OCI-LY7 (cell line): ENCODE results near the gene ASXL2. TPM values are rescaled to one million over a fixed set of nuclear protein-coding genes. Genes with fewer than 3 reads are reported as not detected.

Experiments used
- BruUV-seq: library from RNA; stranded (reverse); fragments of 400-500 nt; replicated peaks from 2 replicates; lab custom pipeline; 2021; lab: Mats Ljungman, UMichigan
- CTCF ChIA-PET: fragments of 300-600 bp; sonication (Branson Sonifier 250); formaldehyde crosslinking; loops from one replicate; lab custom pipeline; 2022; ENCODE audit warnings: antibody characterized with exemption; ENCODE audit not compliant: unreplicated experiment; lab: Charles Lee
- POLR2A ChIA-PET: fragments of 300-600 bp; sonication (Branson Sonifier 250); formaldehyde crosslinking; loops from one replicate; lab custom pipeline; 2022; ENCODE audit warnings: antibody characterized with exemption; lab: Charles Lee
- DNase-seq: peaks from one replicate; pipeline ENCODE4 v3.0.0-alpha.2; 2015; ENCODE audit warnings: low spot score
- H2AFZ ChIP-seq: fragments of 200-600 bp; sonication (generic), shearing (Covaris generic); 2 replicates; pipeline ENCODE4 v1.6.1; 2014; ENCODE audit warnings: mild to moderate bottlenecking, antibody characterized with exemption, low read length, moderate library complexity
- H3K27ac ChIP-seq: fragments of 200-600 bp; sonication (generic); 2 replicates; pipeline ENCODE4 v1.5.1; 2014; ENCODE audit warnings: mixed run types, low read depth, mild to moderate bottlenecking, moderate library complexity, low read length, inconsistent platforms; ENCODE audit not compliant: poor library complexity, severe bottlenecking
- H3K36me3 ChIP-seq: fragments of 200-600 bp; sonication (generic); 2 replicates; pipeline ENCODE4 v1.6.1; 2014; ENCODE audit warnings: mild to moderate bottlenecking, antibody characterized with exemption, low read length, moderate library complexity, mixed read lengths; ENCODE audit not compliant: insufficient read depth
- H3K4me1 ChIP-seq: fragments of 200-600 bp; sonication (generic); 2 replicates; pipeline ENCODE4 v1.5.1; 2014; ENCODE audit warnings: mild to moderate bottlenecking, low read length; ENCODE audit not compliant: insufficient read depth, poor library complexity, severe bottlenecking
- H3K4me2 ChIP-seq: fragments of 200-600 bp; sonication (generic); 2 replicates; pipeline ENCODE4 v1.6.1; 2014; ENCODE audit warnings: mild to moderate bottlenecking, low read length
- H3K4me3 ChIP-seq: fragments of 200-600 bp; sonication (generic); 2 replicates; pipeline ENCODE4 v1.5.1; 2014; ENCODE audit warnings: mild to moderate bottlenecking, low read depth, low read length; ENCODE audit not compliant: poor library complexity, severe bottlenecking
- H3K79me2 ChIP-seq: fragments of 200-600 bp; sonication (generic); 2 replicates; pipeline ENCODE4 v1.6.1; 2016; ENCODE audit warnings: low read depth, mild to moderate bottlenecking, low read length, moderate library complexity, mixed read lengths; ENCODE audit not compliant: insufficient read depth
- H3K9me2 ChIP-seq: fragments of 200-600 bp; sonication (generic); 2 replicates; pipeline ENCODE4 v1.6.1; 2016; ENCODE audit warnings: mild to moderate bottlenecking, low read length, mixed read lengths; ENCODE audit not compliant: insufficient read depth
- H3K9me3 ChIP-seq: fragments of 200-600 bp; sonication (generic); 2 replicates; pipeline ENCODE4 v1.6.1; 2014; ENCODE audit warnings: mild to moderate bottlenecking, mixed run types, low read length, mixed read lengths
- H4K20me1 ChIP-seq: fragments of 200-600 bp; sonication (generic); 2 replicates; pipeline ENCODE4 v1.6.1; 2014; ENCODE audit warnings: mild to moderate bottlenecking, antibody characterized with exemption, low read length, moderate library complexity, mixed read lengths; ENCODE audit not compliant: insufficient read depth
- CTCF ChIP-seq: fragments of 200-600 bp; sonication (generic); conservative IDR thresholded peaks from 2 replicates; pipeline ENCODE4 v1.5.1; 2014; ENCODE audit warnings: mild to moderate bottlenecking, antibody characterized with exemption, low read length, moderate library complexity, mixed read lengths
- EZH2phosphoT487 ChIP-seq: fragments of 200-600 bp; sonication (generic); IDR thresholded peaks from 2 replicates; pipeline ENCODE4 v1.6.1; 2018; ENCODE audit warnings: low read depth, borderline replicate concordance, mild to moderate bottlenecking, mixed run types, antibody characterized with exemption, low read length, moderate library complexity, mixed read lengths
- intact Hi-C: fragments of 100-400 bp; cut with micrococcal nuclease; formaldehyde crosslinking; loops from one replicate; pipeline ENCODE4 v1.10.0; 2022; ENCODE audit not compliant: unreplicated experiment
- total RNA-seq, 2 experiments: library from RNA; depleted of rRNA in 1 of 2; stranded (reverse); fragments of >200 nt in 1 of 2; shearing (Covaris generic) in 1 of 2; gene quantifications; 2 replicates each; pipeline ENCODE4 v1.2.3, GENCODE V29; 2014 to 2022

Gene ASXL2
- total RNA-seq, 2 experiments from 2014 or later = 12.4 to 31.8 TPM

DNA sequence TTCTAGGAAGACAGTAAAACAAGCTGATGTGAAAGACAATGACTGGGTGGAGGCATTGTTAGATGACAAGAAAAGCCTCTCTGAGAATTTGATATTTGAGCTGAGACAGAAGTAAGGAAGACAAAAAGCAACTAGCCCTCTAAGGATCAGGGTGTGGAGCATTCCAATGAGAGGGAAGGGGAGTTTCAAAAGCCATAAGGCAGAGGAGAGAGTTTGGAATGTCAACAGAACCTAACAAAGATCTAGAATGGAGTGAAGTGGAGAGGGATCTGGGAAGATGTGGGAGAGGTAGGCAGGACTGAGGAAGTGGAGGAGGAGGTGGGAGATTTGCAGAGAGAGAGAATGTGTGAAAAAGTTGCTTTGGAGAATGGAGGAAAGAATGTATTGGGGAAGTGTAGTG, 17.3 kb upstream of the ASXL2 start:
- no TSS peak for BruUV-seq
- Histone ChIP-seq H3K27ac (no peak overlapping the region), H3K36me3 (no peaks in the 10 kb centered on the region), H3K4me3 (no peak overlapping the region), H3K9me3 (no peaks in the 10 kb centered on the region), H2AFZ (no peak overlapping the region), H3K4me2 (no peak overlapping the region), H3K79me2 (no peaks in the 10 kb centered on the region), H4K20me1 (no peaks in the 10 kb centered on the region), H3K4me1 (no peaks in the 10 kb centered on the region), H3K9me2 (no peaks in the 10 kb centered on the region)
- intact Hi-C loops = no loop called here
- CTCF ChIA-PET = no interaction called here
- DNase-seq = no peak
- no peak for TF ChIP-seq CTCF
- no peak for TF ChIP-seq EZH2phosphoT487
- POLR2A ChIA-PET = interaction anchor here (1.5 kb wide), 1 partner anchor 10 kb away, joined by 5 read pairs; no protein-coding TSS in a partner anchor

GRCh38 chr2:25895018-25895417, 16.7 kb upstream of the ASXL2 start:
- Histone ChIP-seq H3K4me2 (no peak overlapping the region), H3K36me3 (no peaks in the 10 kb centered on the region), H3K4me3 (no peak overlapping the region), H2AFZ (no peak overlapping the region), H3K4me1 (no peaks in the 10 kb centered on the region), H3K9me3 (no peaks in the 10 kb centered on the region), H4K20me1 (no peaks in the 10 kb centered on the region), H3K9me2 (no peaks in the 10 kb centered on the region), H3K79me2 (no peaks in the 10 kb centered on the region), H3K27ac (no peak overlapping the region)
- ChIA-PET CTCF (no interaction called here), POLR2A (interaction anchor here (1.5 kb wide), 1 partner anchor 10 kb away, joined by 5 read pairs; no protein-coding TSS in a partner anchor)
- intact Hi-C loops = no loop called here
- no peak for DNase-seq
- TF ChIP-seq CTCF (no peak), EZH2phosphoT487 (no peak)
- BruUV-seq = no TSS peak

- ChIA-PET POLR2A (interaction anchor here (1.4 to 1.5 kb wide), 2 partner anchors 9 to 15 kb away, joined by 3 to 5 read pairs; no protein-coding TSS in a partner anchor), CTCF (no interaction called here)
- no peaks in the 10 kb centered on the region for H3K36me3 ChIP-seq
These were observed 16.0 kb upstream of the ASXL2 start for GRCh38 chr2:25894135-25894830.

More at GRCh38 chr2:25894135-25894830, 16.0 kb upstream of the ASXL2 start:
- H2AFZ ChIP-seq = no peak overlapping the region
- H3K4me1 ChIP-seq = no peaks in the 10 kb centered on the region
- H3K27ac ChIP-seq = no peak overlapping the region
- H3K4me2 ChIP-seq = no peak overlapping the region
- DNase-seq = no peak
- no peaks in the 10 kb centered on the region for H3K79me2 ChIP-seq
- no peak overlapping the region for H3K4me3 ChIP-seq
- no peaks in the 10 kb centered on the region for H4K20me1 ChIP-seq
- intact Hi-C loops = no loop called here
- H3K9me2 ChIP-seq = no peaks in the 10 kb centered on the region
- TF ChIP-seq CTCF (no peak), EZH2phosphoT487 (no peak)
- no TSS peak for BruUV-seq
- H3K9me3 ChIP-seq = no peaks in the 10 kb centered on the region
